Measurements from ENCODE around the gene BMP10.

Gene BMP10

DNA sequence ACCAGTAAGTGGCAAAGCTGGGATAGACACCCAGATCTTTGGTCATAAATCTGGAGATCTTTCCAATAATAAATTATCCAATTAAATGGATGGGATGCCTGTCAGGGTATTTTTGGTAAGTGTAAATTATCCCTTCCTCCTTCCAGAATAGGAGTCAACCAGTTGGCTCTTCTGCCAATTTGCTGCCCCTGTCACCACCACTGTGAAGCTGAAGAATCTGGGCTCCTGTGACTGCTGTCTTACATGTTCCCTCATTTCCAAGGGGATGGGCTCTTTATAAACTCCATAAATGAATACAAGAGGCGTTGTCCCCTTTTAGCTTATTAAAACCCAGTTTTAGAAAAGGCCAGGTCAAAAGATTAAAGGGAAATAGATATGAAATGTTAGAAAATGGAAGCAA, 17.8 kb upstream of the BMP10 start:
- no peak for DNase-seq

DNA sequence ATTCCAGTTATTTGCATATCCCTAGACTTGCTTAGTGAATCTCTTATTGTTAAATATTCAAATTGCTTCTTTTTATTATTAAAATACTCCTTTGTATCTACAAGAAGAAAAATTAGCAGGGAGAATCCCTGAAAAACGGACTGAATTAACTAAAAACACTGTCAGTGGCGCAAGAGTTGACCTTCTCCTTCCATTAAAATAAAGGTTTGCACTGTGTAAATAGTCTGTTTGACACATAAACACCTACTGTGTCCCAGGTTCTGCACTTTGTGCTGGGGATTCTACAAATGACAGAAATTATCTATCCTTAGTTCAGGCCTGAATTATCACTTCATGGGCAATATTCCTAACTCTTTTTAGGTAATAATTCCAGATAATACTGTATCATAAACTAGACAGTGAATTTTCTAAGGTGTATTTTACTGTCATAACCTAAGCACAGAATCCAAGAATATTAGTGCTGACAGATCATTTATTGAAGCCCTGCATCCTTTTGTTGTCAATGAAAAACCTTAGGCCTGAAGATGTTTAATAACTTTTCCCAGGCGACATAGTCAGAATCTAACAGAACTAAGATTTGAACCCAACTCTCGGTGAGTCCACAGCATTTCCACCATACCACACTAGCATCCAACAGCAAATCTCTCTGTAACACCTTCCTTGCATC, 17.0 kb upstream of the BMP10 start:
- no peak for DNase-seq

DNA sequence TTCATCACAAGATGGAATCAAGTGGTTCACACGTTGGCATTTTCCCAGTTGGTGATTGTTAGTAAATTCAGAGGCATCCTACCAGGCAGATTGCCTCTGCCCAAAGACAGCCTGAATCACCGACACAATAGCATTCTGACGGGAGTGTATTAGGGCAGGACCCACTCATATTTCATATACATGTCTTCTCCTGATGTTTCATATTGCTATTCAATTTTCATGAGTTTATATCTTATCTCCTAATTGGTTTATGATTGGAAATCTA, 14.5 kb upstream of the BMP10 start:
- no peak for DNase-seq

DNA sequence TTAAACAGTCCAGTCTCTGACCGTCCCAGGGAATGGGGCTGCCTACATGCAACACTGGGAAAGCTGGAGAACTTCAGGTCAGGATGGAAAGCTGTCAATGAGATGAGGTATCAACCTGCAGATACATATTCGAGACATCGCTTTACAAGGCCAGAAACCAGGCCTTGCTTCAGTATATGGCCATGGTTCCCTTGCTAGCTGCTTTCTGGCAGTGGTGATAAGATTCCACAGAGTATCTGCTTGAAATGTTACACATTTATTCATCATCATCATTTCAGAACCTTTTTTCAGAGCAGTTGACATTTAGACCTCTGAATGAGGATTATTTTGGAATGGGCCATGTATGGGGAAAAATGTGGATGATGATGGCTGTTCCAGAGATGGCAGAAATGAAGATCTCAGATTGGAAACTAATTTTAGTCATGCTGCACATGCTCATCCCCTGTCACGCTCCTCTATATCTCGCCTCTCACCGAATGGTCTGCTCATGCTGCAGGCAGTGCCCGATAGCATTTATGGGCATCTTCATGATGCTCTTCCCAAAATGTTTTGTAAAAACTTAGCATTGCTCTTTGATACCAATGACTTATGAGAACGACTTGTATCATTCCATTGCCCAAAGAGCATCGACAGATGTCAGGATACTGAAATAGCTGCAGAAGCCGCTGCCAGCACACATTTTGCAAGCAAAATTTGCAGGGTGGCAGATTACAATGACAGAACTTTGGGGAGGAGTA, 14.0 kb upstream of the BMP10 start:
- no peak for DNase-seq

DNA sequence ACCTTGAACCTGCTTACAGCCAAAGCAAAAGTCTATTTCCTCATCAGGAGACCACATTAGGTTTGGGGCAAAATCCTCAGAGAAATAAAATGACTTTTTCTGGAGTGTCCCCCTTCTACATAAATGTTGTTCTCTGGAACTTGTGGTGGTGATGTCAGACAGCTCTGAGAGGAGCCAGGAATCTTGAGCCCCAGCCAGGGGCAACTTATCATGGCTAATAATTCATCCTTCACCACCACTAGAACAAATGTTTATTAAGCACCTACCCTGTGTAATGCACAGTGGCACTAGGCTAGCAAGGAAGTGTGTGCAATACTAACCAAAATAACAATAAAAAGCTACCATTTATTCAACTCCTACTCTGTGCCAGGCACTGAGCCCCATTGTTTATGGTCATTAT, 9.0 kb upstream of the BMP10 start:
- no peak for DNase-seq

DNA sequence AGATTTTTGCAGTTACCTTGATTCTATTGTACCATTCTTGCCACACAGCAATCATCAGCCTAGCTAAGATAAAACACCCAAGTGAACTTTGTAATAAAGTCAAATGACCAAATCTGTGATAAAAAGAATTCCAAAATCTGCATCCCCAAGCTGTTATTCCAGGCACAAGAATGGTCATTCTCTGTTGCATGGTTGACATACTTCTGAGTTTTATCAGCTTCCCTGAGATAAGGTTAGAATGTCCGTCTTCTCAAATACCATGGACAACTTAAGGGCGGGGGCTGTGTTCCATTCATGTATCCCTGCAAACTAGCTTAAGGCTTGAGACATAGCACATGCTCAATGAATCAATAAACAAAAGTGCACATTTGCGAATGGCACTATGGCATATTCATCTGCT, 8.1 kb upstream of the BMP10 start:
- DNase-seq, result no peak

DNA sequence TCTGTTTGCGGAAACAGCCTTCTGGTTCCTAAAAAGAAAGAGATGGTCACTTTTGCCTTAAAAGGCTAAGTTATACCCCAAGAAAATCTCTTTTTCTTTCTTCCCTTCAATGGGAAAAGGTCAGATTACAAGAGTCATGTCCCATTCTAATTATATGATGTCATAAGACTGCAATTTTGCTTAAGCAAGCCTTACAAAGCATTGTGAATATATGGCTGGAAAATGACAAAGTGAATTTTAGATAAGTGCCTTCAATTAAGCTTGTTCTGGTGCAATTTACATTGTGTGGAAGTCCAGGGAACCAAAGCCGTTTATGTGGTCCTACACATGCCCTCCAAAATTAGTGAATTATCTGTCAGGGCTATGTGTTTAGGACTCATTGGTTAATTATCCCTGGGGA, 7.6 kb upstream of the BMP10 start:
- no peak for DNase-seq

DNA sequence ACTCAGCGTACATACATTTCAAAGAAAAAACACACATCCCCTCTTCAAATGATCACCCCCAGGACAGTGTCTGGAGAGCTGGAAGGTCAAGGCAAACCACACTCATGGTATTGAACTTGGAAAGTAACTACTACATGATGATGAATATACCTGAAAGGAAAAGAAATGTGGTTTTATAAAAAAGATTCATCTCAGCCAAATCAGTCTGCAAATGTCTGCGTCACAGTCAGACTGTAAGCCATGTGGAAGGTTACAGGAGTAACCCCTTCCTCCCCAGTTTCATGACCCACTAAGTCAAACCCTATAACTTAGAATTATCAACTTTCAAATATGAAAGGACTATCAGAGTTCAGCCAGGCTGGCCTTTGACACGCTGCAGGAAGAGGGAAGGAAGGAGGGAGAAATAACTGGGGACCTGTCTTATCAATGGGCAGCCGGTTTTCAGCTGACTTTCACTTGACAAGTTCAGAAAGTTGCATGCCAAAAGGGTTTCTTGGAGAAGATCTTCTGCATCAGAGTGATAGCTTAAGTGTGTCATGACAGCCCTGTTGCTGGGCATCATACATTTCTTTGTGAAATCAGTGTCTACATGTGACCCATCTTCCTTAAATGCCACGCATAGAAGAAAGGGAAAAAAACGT, 7.0 kb upstream of the BMP10 start:
- DNase-seq, result no peak

DNA sequence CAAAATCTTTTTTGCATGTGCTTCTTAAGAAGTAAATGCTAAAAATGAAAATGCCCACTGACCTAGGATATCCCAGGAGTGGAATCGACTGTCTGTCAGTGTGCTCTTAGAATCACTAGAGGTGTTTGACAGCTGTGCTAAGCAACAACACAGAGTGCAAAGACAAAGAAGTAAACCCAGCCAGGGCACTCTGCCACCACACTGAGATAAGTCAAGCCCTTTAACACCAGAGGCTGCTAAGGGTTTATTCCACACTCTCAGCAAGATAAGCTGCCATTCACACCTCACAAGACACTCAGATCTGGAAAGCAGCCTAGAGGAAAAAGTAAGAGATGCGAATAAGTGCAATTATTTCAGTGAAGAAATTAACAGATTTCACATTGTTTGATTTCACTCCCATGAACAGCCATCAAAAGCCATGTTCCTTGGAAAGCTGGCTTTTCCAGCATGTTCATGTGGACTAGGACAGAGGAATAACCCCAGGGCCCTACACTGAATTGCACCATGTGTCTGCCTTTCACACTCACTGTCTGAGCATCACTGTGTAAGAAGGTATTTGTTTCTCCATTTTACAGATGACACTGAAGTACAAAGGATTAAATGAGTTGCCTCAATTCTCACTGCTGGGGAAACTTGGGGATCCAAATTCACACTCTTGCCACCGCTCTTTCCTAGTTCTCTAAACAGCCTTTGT, 6.0 kb upstream of the BMP10 start:
- no peak for DNase-seq

DNA sequence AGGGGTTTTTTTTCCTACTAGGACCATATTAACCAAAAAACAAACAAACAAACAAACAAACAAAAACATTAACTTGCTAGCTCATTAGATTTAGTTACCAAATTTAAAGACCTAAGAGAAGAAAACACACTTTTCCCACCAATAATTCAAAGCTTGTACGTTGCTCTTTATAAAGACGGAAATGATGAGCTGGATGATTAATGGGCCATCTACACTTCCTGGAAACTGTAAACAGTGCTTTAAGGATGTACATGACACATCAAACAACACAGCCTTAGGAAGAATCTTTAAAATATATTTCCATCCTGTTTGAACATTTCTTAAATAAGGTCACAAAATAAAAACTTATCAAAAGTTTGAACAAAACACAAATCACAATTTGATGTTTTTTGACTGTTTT, 982 bp downstream of the BMP10 start:
- DNase-seq, result no peak

DNA sequence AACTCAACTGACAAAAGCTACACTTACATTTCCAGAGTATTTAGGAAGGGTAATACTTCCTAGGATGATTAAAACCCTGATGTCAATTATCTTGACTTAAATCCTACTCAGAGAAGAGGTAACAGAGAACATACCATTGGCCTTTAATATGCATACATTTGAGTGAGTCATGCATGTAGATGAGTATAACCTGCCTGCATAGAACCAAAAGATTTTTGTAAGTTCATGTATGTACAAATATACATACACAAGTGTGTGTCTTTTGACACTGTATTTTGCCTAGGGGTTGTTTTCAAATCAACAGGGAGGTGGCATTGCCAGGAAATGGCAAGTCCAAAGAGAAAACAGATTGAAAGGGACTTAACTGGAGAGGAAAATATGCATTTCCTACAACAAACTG, 6.1 kb downstream of the BMP10 start:
- no peak for DNase-seq

DNA sequence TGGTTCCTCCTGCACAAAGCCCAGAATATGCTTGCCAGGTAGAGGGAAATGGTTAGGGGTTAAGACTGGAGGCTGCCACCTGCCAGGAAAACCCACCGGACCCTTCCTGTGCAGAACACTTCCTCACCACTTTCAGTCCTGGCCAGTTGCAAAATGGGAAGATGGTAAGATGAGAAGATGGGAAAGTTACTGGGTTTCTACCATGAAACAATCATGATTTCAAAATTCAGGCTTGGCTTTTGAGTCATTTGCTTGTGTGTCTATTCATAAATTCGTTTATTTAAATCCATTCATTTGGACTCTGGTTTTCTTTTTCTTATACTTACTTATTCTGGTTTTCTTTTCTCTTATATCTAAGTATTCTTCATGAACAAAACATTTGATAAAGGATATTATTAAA, 7.2 kb downstream of the BMP10 start:
- DNase-seq, result no peak

DNA sequence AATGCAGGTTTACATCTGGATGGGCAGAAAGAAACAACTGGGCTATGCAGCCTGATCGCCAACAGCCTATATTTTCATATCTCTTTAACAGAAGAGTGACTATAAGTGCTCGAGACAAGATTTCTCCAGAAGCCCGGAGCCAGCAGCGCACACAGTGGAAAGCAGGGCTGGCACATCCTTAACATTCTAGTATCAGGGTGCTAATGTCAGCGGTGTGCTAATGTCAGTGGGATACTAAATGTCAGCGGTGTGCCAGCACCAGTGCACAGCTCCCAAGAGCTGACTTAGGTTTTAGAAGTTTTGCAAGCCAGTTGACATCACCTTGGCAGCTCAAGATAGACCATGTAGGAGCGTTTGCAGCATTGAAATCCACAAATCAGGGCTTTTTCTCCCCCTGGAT, 8.3 kb downstream of the BMP10 start:
- DNase-seq, result no peak

DNA sequence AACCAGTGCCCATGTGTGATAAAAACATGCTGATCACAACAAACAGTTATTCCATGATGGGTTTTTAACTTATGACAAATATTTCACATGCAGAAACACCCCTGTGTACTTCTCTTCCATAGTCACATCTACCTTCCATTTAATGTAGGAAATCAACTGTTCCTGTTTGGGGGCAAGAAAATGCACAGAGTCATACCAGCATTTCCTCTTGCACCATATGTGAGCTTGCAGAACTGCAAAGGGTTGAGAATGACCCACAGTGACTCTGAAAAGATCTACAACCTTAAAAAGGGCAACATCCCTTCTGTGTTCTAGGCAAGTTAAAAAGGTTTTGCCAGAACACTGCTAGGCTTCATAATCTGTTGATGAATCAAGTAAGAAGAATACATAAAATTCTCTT, 9.9 kb downstream of the BMP10 start:
- DNase-seq, result no peak

DNA sequence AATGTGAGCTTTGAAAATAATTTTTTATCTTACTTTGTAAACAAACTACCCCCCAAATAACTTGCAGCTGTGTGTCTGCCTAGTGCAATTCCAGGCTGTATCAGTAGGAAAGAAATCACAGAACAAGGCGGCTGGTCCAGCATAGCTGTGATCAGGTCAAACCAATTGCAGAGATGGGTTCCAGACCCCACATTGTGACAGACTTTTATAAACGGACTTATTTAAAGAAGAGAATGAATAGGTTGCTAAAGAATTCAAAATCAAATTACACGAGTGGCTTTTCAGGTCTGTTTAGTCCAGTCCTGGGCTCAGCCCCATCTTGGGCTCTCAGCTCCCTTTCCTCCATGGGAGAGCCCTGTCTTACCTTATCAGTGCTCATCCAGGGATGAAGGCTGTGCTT, 11.1 kb downstream of the BMP10 start:
- no peak for DNase-seq

DNA sequence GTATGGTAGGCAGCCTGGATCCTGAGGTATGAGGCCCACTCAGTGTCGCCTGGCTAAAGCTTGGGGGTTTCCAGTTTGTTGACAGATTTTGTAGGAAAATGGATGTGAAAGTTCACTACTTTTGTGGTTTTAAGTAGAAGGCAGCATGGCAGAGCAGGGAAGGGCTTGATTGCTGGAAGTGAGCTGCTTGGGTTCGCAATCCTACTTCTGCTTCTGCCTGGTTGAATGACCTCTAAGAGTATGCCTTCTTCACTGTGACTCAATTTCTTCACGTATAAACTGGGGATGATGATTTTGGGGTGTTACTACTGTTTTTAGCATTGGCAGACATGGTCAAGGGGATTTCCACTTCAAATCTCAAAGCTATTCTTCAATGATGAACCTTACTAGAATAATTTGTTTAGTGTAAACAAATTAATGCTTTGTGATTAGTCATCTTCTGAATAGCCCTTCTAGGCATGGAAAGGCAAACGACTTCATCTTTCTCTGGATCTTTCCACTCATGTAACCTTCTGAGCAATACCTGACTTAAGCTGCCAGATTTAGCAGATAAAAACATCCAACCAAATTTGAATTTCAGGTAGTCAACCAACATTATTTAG, 13.2 kb downstream of the BMP10 start:
- DNase-seq, result no peak

DNA sequence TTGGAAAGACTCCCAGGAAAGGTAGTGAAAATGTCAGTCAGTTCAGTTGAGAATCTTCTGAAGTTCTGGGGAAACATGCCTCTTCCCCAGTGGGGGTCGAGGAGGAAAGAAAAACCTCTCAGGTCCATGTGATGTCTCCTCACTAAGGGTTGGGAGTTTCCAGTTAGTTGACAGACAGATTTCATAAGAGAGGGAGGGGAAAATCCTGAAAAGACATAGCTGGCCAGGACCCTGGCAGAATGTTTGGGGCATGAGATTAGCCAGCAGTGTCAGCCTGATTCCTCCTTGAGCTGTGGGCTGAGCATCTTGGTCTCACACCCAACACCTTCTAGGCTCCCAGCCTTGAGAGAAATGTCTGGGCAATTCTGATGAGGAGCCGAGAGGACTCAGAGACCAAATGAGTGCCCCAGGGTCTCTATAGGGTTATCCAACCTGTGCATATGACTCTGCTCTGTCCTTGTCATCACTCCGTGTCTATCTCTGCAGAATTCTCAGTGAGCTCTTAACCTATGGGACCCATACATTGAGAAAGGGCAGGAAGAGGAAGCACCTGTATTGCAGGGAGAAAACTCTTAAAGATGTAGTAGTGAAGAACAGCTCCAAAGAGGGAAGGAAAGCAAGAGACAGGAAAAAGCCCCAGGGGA, 13.9 kb downstream of the BMP10 start:
- DNase-seq, result no peak

DNA sequence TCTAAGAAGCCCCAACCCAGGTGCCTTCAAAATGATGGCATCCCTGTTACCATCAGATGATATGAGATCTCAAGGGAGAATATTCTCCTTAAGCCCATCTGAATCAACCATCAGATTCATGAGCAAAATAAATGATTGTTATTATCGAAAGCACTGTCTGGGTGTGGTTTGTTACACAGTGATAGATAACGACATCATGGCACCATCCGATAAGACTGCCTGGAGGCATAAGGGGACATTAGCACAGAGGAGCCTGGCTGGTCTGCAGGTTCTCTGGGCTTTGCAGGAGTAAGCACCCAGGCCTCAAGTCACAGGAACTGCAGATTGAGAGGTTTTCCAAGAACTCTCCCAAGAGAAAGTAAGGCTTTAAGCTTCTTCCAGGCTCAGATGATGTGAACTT, 15.6 kb downstream of the BMP10 start:
- no peak for DNase-seq

DNA sequence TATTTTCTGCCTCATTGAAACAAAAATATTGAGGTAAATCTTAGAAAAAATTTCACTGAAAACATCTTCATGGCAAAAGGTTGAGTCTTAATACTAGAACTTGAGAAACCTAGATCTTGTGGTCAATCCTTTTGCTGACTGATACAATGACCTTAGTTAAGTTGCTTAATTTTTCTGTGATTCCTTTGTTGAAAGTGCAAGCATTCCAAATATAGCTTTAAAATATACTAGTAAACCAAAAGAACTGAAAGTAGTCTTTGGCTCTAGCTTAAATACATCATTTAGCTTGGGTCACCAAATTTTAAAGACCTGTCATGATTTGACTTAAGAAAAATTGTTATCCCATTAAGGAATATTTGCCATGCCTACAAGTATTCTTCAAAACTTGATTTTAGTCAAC, 16.7 kb downstream of the BMP10 start:
- DNase-seq, result no peak

DNA sequence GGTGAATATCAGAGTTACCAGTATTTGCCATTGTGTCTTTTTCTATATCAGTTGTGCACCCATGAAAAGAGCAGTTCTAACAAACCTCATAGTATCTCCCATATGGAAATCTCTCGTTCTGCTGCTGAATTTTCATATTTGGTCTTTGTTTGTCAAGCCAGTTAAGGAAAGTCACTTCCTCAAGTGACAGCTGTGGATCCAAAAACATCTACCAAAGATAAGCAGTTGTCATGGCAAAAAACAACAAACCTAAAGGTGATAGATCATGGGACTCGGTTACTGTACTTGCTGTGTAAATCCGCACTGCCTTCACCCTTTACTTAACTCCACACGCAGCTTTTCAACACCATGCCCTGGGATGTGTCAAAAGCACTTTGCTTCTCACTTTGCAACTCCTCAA, 17.3 kb downstream of the BMP10 start:
- no peak for DNase-seq

DNA sequence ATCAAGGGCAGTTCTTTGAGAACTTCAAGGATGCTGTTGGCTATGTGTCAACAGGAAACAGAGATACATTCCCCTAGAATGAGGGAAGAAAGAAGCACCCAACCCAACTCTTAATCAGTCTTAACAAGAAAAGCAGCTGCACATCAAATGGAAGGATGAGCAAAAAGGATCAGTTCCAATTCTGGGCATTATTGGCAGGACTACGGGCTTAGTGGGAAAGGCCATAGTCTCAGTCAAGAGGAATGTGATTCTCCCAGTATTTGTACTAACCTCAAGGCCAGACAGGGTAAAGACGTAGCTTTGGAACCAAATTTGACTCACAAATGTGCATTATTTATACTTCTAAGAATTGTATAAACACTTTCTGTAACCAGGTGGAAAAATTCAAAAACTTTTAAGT, 18.2 kb downstream of the BMP10 start:
- DNase-seq, result no peak

DNA sequence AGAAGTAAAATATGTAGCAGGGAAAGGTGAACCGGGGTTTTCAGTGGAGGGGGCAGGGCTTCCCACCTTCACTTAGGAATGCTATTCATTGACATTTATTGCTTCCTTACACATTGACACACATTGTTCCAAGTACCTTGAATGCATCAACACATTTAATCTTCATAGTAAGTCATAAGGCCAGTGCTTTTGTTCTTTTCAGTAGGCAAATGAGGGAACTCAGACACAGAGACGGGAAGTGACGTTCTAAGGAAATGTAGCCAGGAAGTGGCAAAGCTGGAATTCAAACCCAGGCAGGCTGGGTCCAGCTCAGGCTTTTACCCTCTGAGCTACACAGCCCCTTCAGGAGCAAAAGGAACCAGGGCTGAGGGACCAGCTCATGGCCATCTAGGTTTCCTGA, 20.7 kb downstream of the BMP10 start:
- no peak for DNase-seq

DNA sequence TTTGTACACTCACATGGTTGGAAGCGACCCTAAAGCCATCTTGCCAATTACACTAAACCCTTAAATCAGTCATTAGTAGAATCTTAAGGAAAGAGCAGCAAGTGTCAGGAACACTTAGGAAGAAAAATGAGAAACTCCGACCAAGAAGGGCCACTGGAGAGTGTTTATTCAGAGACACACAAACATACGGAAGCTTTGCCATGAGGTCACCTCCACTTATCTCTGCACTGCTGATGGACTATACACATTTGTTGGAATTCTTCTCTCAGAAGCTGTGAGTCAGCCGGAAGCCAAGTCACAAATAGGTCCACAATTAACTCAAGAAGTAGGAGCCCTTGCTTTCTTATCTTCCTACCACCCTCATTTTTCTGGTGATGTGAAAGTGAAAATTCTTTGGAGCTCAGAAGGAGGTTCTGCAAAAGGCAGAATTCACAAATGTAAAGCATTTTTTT, 21.6 kb downstream of the BMP10 start:
- no peak for DNase-seq
